IMR-90 (cell line): Measurements from ENCODE around the gene SLC2A6. TPM values are rescaled to one million over a fixed set of nuclear protein-coding genes. Genes with fewer than 3 reads are reported as not detected.
A peak's percentile ranks its signal among the peaks of the same experiment; 100 is the strongest.

ENCODE experiments used
- ATAC-seq: fragments of 200-7000 bp; cut with Tn5 transposase; 2 replicates; pipeline ENCODE4 v1.9.1; 2020; ENCODE audit warnings: low read depth, mild to moderate bottlenecking, moderate library complexity
- BruUV-seq: library from RNA; stranded (reverse); fragments of 400-500 nt; replicated peaks from 2 replicates; lab custom pipeline; 2021; lab: Mats Ljungman, UMichigan
- CTCF ChIA-PET: fragments of 300-600 bp; formaldehyde crosslinking; extraction: SDS; loops from one replicate; lab custom pipeline; 2021; ENCODE audit warnings: antibody characterized with exemption; lab: Yijun Ruan, JAX
- POLR2A ChIA-PET: fragments of 300-600 bp; sonication (Branson Sonifier 250); formaldehyde crosslinking; loops from one replicate; lab custom pipeline; 2022; ENCODE audit warnings: antibody characterized with exemption; ENCODE audit not compliant: unreplicated experiment; lab: Charles Lee
- DNase-seq: peaks from one replicate; pipeline ENCODE4 v3.0.0; 2013
- H2AFZ ChIP-seq: replicated peaks from 2 replicates; pipeline ENCODE3; 2013; ENCODE audit warnings: low read length, mild to moderate bottlenecking; ENCODE audit not compliant: poor library complexity
- H2AK5ac ChIP-seq: 2 replicates; pipeline ENCODE4 v1.6.1; 2013; ENCODE audit warnings: low read depth, low read length, inconsistent platforms
- H2AK9ac ChIP-seq: replicated peaks from 2 replicates; pipeline ENCODE3; 2013; ENCODE audit warnings: mild to moderate bottlenecking, low read depth, low read length, moderate library complexity; ENCODE audit not compliant: poor library complexity
- H2BK120ac ChIP-seq: 2 replicates; pipeline ENCODE4 v1.6.1; 2013; ENCODE audit warnings: low read depth, low read length, inconsistent platforms
- H2BK15ac ChIP-seq: 3 replicates; pipeline ENCODE4 v1.6.1; 2013; ENCODE audit warnings: low read depth, low read length, inconsistent platforms
- H2BK20ac ChIP-seq: 2 replicates; pipeline ENCODE4 v1.6.1; 2013; ENCODE audit warnings: low read depth, mild to moderate bottlenecking, inconsistent platforms, low read length, moderate library complexity
- H2BK5ac ChIP-seq: 2 replicates; pipeline ENCODE4 v1.6.1; 2013; ENCODE audit warnings: mild to moderate bottlenecking, low read depth, low read length, inconsistent platforms; ENCODE audit not compliant: poor library complexity, severe bottlenecking
- H3K14ac ChIP-seq: replicated peaks from 2 replicates; pipeline ENCODE4 v1.6.1; 2013; ENCODE audit warnings: low read depth, low read length, inconsistent platforms
- H3K18ac ChIP-seq: 2 replicates; pipeline ENCODE4 v1.6.1; 2013; ENCODE audit warnings: low read depth, low read length, control low read depth
- H3K23ac ChIP-seq: 2 replicates; pipeline ENCODE4 v1.6.1; 2013; ENCODE audit warnings: low read depth, low read length, inconsistent platforms
- H3K27ac ChIP-seq: 2 replicates; pipeline ENCODE4 v1.5.1; 2013; ENCODE audit warnings: mild to moderate bottlenecking, control low read depth, low read length; ENCODE audit not compliant: insufficient read depth
- H3K27me3 ChIP-seq: 2 replicates; pipeline ENCODE4 v1.6.1; 2013; ENCODE audit warnings: low read length; ENCODE audit not compliant: control insufficient read depth, insufficient read depth
- H3K36me3 ChIP-seq: 2 replicates; pipeline ENCODE4 v1.6.1; 2013; ENCODE audit warnings: low read length, mixed read lengths; ENCODE audit not compliant: control insufficient read depth, insufficient read depth
- H3K4ac ChIP-seq: 2 replicates; pipeline ENCODE4 v1.6.1; 2013; ENCODE audit warnings: low read depth, low read length, inconsistent platforms
- H3K4me1 ChIP-seq: 2 replicates; pipeline ENCODE4 v1.6.1; 2013; ENCODE audit warnings: low read length, mixed read lengths; ENCODE audit not compliant: control insufficient read depth, insufficient read depth
- H3K4me2 ChIP-seq: 2 replicates; pipeline ENCODE4 v1.6.1; 2013; ENCODE audit warnings: low read depth, mild to moderate bottlenecking, control low read depth, low read length, moderate library complexity
- H3K4me3 ChIP-seq: 2 replicates; pipeline ENCODE4 v1.5.1; 2013; ENCODE audit warnings: low read depth, mild to moderate bottlenecking, control low read depth, low read length, moderate library complexity; ENCODE audit not compliant: insufficient read depth
- H3K56ac ChIP-seq: 2 replicates; pipeline ENCODE4 v1.6.1; 2013; ENCODE audit warnings: low read length, inconsistent platforms; ENCODE audit not compliant: insufficient read depth; ENCODE audit errors: extremely low read depth
- H3K79me1 ChIP-seq, 2 experiments: 2 replicates each; pipeline ENCODE4 v1.6.1; 2013; ENCODE audit warnings: low read length in 2 of 2, inconsistent platforms in 1 of 2, low read depth in 1 of 2
- H3K9ac ChIP-seq: 2 replicates; pipeline ENCODE4 v1.6.1; 2013; ENCODE audit warnings: low read depth, low read length, control low read depth
- H3K9me1 ChIP-seq: 2 replicates; pipeline ENCODE4 v1.6.1; 2013; ENCODE audit warnings: low read length, inconsistent platforms; ENCODE audit not compliant: insufficient read depth
- H3K9me3 ChIP-seq: 2 replicates; pipeline ENCODE4 v1.6.1; 2013; ENCODE audit warnings: low read length; ENCODE audit not compliant: control insufficient read depth, insufficient read depth
- H4K20me1 ChIP-seq: 2 replicates; pipeline ENCODE4 v1.6.1; 2013; ENCODE audit warnings: low read length, inconsistent platforms; ENCODE audit not compliant: insufficient read depth
- H4K5ac ChIP-seq: 2 replicates; pipeline ENCODE4 v1.6.1; 2013; ENCODE audit warnings: mild to moderate bottlenecking, low read depth, low read length, control low read depth
- H4K8ac ChIP-seq, 2 experiments: 2 replicates each; pipeline ENCODE4 v1.6.1; 2013; ENCODE audit warnings: low read depth in 2 of 2, low read length in 2 of 2, control low read depth in 1 of 2, inconsistent platforms in 1 of 2
- H4K91ac ChIP-seq: 2 replicates; pipeline ENCODE4 v1.6.1; 2013; ENCODE audit warnings: low read depth, low read length, inconsistent platforms; ENCODE audit not compliant: insufficient read depth
- CEBPB ChIP-seq: IDR thresholded peaks from 2 replicates; pipeline ENCODE4 v1.6.1; 2012; ENCODE audit warnings: low read depth, low read length, improper control_type of control experiment
- CHD1 ChIP-seq: IDR thresholded peaks from 2 replicates; pipeline ENCODE4 v1.6.1; 2012; ENCODE audit warnings: low read depth, low read length, improper control_type of control experiment
- CTCF ChIP-seq: conservative IDR thresholded peaks from 2 replicates; pipeline ENCODE4 v1.5.1; 2012; ENCODE audit warnings: mild to moderate bottlenecking, low read depth, low read length, improper control_type of control experiment
- FOS ChIP-seq: fragments of 150-350 bp; IDR thresholded peaks from 2 replicates; pipeline ENCODE4 v1.6.1; 2016; ENCODE audit warnings: low read depth, low read length
- MAFK ChIP-seq: IDR thresholded peaks from 2 replicates; pipeline ENCODE4 v1.6.1; 2012; ENCODE audit warnings: low read depth, low read length, improper control_type of control experiment
- MAZ ChIP-seq: IDR thresholded peaks from 2 replicates; pipeline ENCODE4 v1.6.1; 2012; ENCODE audit warnings: low read depth, mild to moderate bottlenecking, low read length, improper control_type of control experiment, moderate library complexity, borderline replicate concordance
- MXI1 ChIP-seq: IDR thresholded peaks from 2 replicates; pipeline ENCODE4 v1.6.1; 2012; ENCODE audit warnings: low read depth, mild to moderate bottlenecking, low read length, moderate library complexity, borderline replicate concordance
- POLR2A ChIP-seq: IDR thresholded peaks from 2 replicates; pipeline ENCODE4 v1.6.1; 2012; ENCODE audit warnings: mild to moderate bottlenecking, low read depth, low read length
- RAD21 ChIP-seq: IDR thresholded peaks from 2 replicates; pipeline ENCODE4 v1.6.1; 2012; ENCODE audit warnings: low read length, improper control_type of control experiment
- RCOR1 ChIP-seq: IDR thresholded peaks from 2 replicates; pipeline ENCODE4 v1.6.1; 2012; ENCODE audit warnings: mild to moderate bottlenecking, low read length, improper control_type of control experiment; ENCODE audit not compliant: insufficient replicate concordance
- SMC3 ChIP-seq: fragments of 150-350 bp; IDR thresholded peaks from 2 replicates; pipeline ENCODE4 v1.6.1; 2016; ENCODE audit warnings: low read depth, mild to moderate bottlenecking, antibody characterized with exemption, low read length, moderate library complexity
- USF2 ChIP-seq: fragments of 150-350 bp; IDR thresholded peaks from 2 replicates; pipeline ENCODE4 v1.6.1; 2017; ENCODE audit warnings: mild to moderate bottlenecking, antibody characterized with exemption, low read length, low read depth
- WGBS, 2 experiments: methylation state at CpG; one replicate each; pipeline versions ENCODE4 v1.1.5 to v1.1.7; 2013; ENCODE audit warnings: missing lambda C conversion rate in 2 of 2; ENCODE audit not compliant: insufficient read length in 1 of 2; ENCODE audit errors: extremely low coverage in 2 of 2; 5-methylcytosine and 5-hydroxymethylcytosine counted together
- dilution Hi-C: fragments of 300-500 bp; cut with HindIII; formaldehyde crosslinking; loops from one replicate; pipeline ENCODE4 v1.14.3; 2018; ENCODE audit warnings: low sequenced_read_pairs; ENCODE audit not compliant: unreplicated experiment
- in situ Hi-C: fragments of 300-500 bp; cut with MboI; formaldehyde crosslinking; loops from 3 replicates; pipeline ENCODE4 v1.14.3; 2019; ENCODE audit warnings: low sequenced_read_pairs, inconsistent platforms, mixed read lengths
- intact Hi-C: fragments of 100-400 bp; cut with micrococcal nuclease; formaldehyde crosslinking; loops from 2 replicates; pipeline ENCODE4 v1.10.0; 2022
- polyA plus RNA-seq, 3 experiments: library from polyadenylated mRNA; depleted of rRNA; stranded (reverse); fragments of >200 nt; gene quantifications; 2 replicates each; pipeline ENCODE4 v1.2.3, GENCODE V29; 2012; ENCODE audit warnings: low replicate concordance in 1 of 3
- total RNA-seq: library from RNA; depleted of rRNA; stranded (reverse); fragments of >200 nt; gene quantifications from 2 replicates; pipeline ENCODE4 v1.2.3, GENCODE V29; 2012
- TF ChIP-seq, protein P1 (sequence below): fragments of 150-350 bp; IDR thresholded peaks from 2 replicates; pipeline ENCODE4 v1.6.1; 2016; ENCODE audit warnings: low read depth, mild to moderate bottlenecking, low read length, moderate library complexity, borderline replicate concordance

The SLC2A6 gene
- total and polyA plus RNA-seq, 2 of the 4 experiments (the other 2 are of a cell fraction), result 2.9 to 8.5 TPM

GRCh38 chr9:133421615-133422542 is 57.0 kb downstream of the SLC2A6 start, which contains the start of gene ADAMTS13:
TSS of gene ADAMTS13 (plus strand) at chr9:133422367. CDS start at chr9:133422444, 77 bp downstream.
- Histone ChIP-seq H4K5ac (no peak within 1 kb of the TSS), H3K27ac (no peak within 1 kb of the TSS; the same call in 1 of the 2 replicates), H4K8ac (no peak within 1 kb of the TSS), H2AFZ (peak within 1 kb of the TSS; percentile 21), H3K14ac (no peak within 1 kb of the TSS), H2AK5ac (no peak within 1 kb of the TSS), H3K4me3 (no peak within 1 kb of the TSS), H2BK20ac (no peak within 1 kb of the TSS), H3K27me3 (no peaks in the 10 kb centered on the region; the same call in 1 of the 2 replicates), H3K36me3 (peaks cover 4% of the 10 kb centered on the region; the same call in 1 of the 2 replicates), H3K4me2 (no peak within 1 kb of the TSS; the same call in 1 of the 2 replicates), H2AK9ac (peak within 1 kb of the TSS; percentile 55), H2BK15ac (no peak within 1 kb of the TSS; the same call in 2 of the 3 replicates), H3K56ac (peak within 1 kb of the TSS; percentile 1; the same call in 1 of the 2 replicates), H4K20me1 (peaks cover 8% of the 10 kb centered on the region; the same call in 1 of the 2 replicates), H3K18ac (no peak within 1 kb of the TSS), H3K9ac (no peak within 1 kb of the TSS), H3K79me1 (peaks cover 4 to 5% of the 10 kb centered on the region in 2 experiments; a peak in 2 of 4 replicates), H2BK120ac (peak within 1 kb of the TSS; percentile 13; the same call in 1 of the 2 replicates), H3K23ac (no peak within 1 kb of the TSS), H3K9me1 (peaks cover 14% of the 10 kb centered on the region), H4K91ac (no peak within 1 kb of the TSS), H3K4me1 (peaks cover 8% of the 10 kb centered on the region; the same call in 1 of the 2 replicates), H3K9me3 (no peaks in the 10 kb centered on the region), H3K4ac (no peak within 1 kb of the TSS), H2BK5ac (no peak within 1 kb of the TSS)
- POLR2A ChIA-PET, result no interaction called here
- no TSS peak for BruUV-seq
- dilution Hi-C loops (no loop called here), intact Hi-C loops (loop anchor here (5.0 kb wide), 1 partner anchor 35 kb away; the partner anchor contains the start of gene CACFD1), in situ Hi-C loops (no loop called here)
- DNase-seq, result peak; percentile 15
- CTCF ChIA-PET, result no interaction called here
- ATAC-seq, result no peak
- 56% methylated on average over 9 of the region's 23 CpGs; no CpG with 5 or more reads in 1 of the 2 experiments for WGBS, 2 experiments
- no peak; the same call in 1 of the 2 replicates for TF ChIP-seq CTCF
- TF ChIP-seq FOS, result no peak
- TF ChIP-seq SMC3, result no peak
- TF ChIP-seq POLR2A, result no peak
- TF ChIP-seq, protein P1, sequence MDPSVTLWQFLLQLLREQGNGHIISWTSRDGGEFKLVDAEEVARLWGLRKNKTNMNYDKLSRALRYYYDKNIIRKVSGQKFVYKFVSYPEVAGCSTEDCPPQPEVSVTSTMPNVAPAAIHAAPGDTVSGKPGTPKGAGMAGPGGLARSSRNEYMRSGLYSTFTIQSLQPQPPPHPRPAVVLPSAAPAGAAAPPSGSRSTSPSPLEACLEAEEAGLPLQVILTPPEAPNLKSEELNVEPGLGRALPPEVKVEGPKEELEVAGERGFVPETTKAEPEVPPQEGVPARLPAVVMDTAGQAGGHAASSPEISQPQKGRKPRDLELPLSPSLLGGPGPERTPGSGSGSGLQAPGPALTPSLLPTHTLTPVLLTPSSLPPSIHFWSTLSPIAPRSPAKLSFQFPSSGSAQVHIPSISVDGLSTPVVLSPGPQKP, result no peak
- TF ChIP-seq CEBPB, result no peak
- no peak for TF ChIP-seq MAFK
- no peak for TF ChIP-seq CHD1
- TF ChIP-seq MXI1, result no peak
- no peak for TF ChIP-seq MAZ
- TF ChIP-seq RAD21, result no peak
- no peak for TF ChIP-seq RCOR1
- TF ChIP-seq USF2, result no peak
